Activated CD4-positive, alpha-beta T cell treated with anti-CD3 and anti-CD28 coated beads, Interleukin-2, amount 50 U/mL, for 48 hours (primary cell): Measurements from ENCODE around the gene KRTAP10-8.
A peak's percentile ranks its signal among the peaks of the same experiment; 100 is the strongest.
"Not testable (repeated sequence)": the region's sequence is repeated elsewhere in the genome, so short reads cannot be mapped to it uniquely, and the experiment has no call there.

Experiments
- DNase-seq, 2 experiments: peaks; one replicate each; pipeline ENCODE4 v3.0.0-alpha.2; 2020

Gene KRTAP10-8

DNA sequence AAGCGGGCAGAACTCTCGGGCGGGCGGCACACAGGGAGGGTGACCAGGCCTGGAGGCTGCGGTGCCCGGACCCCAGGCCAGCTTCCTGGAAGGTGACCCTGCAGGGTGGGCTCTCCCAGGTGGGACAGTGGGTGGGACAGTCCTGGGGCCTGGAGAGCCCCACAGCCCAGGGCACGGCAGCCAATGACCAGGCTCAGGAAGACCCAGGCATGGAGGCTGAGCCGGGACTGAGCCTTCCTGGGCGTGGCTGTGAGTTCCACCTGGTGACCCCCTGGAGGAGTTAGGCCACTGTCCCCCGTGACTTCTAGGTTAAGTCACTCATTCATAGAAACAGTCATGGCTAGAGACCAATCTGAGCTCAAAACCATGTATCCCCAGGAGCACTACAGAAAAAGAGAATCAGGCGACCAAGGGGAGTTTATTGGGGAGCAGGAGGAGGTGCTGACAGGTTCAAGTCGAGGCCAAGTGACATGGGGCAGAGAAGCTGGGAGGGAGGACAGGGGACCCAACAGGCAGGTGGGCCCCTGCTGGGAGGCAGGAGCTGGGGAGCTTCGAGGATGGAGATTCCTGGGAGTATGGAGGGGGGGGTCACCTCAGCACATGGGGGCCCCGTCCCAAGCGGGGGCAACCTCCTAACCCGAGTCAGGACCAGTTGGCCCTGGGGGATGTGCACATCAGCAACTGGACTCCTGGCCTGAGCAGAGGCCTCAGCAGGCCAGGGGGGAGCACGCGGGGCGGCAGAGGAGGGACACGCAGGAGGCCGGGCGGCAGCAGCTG, 32.6 kb upstream of the KRTAP10-8 start:
- DNase-seq: no peak

DNA sequence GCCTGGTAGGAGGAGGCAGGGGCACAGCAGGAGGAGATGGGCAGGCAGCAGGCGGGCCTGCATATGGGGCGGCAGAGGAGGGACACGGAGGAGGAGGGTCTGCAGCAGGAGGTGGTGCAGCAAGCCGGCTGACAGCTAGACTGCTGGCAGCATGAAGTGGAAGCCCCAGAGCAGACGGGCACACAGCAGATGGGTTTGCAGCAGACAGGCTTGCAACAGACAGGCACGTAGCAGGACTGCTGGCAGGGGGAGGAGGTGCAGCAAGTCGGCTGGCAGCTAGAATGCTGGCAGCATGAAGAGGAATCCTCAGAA, 32.1 kb upstream of the KRTAP10-8 start:
- no peak for DNase-seq

DNA sequence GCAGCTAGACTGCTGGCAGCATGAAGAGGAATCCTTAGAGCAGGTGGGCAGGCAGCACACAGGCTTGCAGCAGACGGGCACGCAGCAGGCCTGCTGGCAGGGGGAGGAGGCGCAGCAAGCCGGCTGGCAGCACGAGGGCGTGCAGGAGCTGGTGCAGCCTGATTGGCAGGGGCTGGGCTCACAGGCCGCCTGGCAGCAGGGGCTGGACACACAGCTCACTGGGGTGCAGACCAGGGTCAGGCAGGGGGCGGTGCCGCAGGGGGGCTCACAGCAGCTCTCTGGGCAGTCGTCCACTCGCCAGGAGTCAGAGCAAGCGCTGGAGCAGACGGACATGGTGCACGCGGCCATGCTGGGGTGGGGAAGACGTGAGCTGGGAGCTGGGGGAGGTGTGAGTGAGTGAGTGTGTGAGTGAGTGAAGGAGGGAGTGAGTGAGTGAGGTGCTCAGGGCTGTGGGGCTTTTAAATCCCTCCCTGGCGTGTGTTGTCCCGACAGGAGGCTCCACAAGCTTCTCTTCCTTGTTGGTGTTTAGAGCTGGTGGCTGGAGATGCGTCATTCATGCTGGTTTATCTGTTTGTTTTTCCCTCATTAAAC, 31.6 kb upstream of the KRTAP10-8 start, which contains the start of gene KRTAP10-5:
Gene KRTAP10-5, minus strand, starts transcription at position 374 of the 591 bp plus-strand sequence. Its CDS starts 26 bp downstream, at position 348.
- not testable (repeated sequence) for DNase-seq

DNA sequence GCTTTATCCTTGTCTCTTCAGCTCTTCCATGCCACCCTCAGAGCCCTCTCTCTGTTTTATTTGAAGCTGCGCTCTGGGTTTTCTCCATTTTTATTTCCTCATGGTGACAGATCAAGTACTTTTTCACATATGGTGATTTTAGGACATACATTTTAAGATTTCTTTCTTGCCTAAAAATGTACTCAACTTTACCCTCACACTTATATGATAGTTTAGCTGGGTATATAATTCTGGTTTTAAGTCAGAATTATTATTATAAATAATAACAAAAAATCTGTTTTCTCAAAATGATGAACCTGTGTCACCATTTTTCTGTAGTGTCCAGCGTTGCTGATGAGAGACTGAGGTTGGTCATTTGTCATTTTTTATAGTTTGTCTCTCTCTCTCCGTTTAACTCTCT, 30.7 kb upstream of the KRTAP10-8 start:
- no peak for DNase-seq

DNA sequence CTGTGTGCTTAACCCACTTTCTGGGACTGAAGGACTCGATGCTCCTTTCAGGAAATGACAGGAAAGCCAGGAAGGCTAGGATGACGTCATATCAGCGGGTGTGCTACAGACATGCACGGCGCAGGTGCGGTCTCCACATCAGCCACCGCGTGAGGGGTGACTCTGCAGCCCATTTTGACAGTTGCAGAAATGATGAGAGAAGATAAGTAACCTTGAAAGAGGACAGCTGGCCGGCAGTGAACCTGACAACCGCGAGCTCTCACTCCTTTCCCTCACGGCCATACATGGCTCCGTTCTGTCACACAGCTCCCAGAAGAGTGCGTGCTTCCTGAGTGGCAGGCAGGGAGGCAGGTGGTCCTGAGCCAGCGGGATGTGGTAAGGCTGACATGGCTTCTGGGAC, 29.8 kb upstream of the KRTAP10-8 start:
- DNase-seq: no peak

DNA sequence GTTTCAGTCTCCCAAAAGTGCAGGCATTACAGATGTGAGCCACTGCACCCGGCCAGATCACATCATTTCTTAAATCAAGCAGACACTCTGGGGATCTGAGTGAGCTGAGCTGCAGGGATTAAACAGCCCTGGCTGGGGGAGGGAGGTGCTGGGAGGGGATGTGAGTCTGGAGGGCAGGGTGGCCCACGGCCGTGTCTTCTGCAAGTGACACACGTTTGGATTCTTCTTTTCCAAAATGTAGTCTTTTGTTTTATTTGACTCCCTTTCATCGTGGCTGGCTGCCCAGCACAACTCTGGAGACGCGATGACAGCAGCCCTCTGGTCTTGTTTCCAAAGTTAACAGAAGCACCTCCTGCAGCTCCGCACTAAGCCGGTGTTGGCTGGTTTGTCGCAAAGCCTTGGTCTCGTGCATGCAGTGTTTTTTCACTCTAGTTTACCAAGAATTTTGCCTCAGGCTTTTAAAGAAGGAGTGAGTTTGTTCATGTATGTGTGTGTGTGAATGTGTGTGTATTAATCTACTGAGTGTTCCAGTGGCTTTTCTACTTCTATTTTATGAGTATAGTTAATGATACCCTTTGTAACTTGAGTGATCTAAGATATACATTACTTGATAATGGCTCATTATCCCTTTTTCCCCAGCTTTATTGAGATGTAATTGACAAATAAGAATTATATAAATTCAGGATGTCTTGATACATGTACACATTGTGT, 28.6 kb upstream of the KRTAP10-8 start:
- DNase-seq: no peak

DNA sequence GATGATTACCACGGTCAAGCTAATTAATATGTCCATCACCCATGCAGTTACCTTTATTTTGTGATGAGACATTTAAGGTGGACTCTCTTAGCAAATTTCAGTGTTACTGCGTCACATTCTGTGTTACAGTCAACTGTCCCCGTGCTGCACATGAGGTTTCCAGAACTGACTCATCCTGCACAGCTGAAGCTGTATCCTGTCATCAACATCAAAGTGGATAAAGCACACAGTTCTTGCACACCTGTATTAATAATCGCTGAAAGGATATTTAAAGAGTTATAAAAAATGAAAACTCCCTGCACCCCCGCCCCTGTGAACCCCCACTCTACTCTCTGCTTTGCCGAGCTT, 28.1 kb upstream of the KRTAP10-8 start:
- DNase-seq: peak; percentile 23 to 49

DNA sequence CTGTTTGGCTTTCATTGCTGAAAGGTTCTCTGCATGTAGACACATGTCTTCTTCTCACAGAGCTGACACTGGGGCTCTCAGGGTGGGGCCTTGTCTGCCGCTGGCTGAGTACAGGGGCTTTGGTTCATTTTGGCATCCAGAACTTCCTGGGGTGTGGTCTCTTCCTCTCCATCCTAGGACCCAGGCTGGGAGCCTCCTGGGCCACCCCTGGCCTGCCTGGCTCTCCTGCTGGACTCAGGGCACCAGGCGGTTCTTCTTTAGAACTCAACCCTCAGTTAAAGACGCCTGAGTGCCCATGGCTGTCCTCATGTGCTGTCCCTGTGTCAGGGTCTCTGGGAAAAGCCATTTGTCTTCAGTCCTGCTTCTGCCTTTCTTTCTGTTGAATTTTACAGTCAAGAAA, 26.0 kb upstream of the KRTAP10-8 start:
- no peak for DNase-seq

DNA sequence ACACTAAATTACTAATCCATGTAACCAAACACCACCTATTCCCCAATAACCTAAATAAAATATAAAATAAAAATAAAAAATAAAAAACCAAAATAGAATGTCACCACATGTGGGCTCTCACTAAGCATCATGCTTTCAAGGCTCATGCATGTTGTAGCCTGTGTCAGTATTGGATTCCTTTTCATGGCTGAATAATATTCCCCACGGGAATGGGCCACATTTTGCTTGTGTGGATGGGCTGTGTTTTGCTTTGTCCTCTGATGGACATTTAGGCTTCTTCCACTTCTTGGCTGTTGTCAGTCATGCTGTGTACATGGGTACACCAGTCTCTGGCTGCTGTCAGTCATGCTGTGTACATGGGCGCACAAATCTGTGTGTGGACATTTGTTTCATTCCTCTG, 22.8 kb upstream of the KRTAP10-8 start:
- DNase-seq: no peak

DNA sequence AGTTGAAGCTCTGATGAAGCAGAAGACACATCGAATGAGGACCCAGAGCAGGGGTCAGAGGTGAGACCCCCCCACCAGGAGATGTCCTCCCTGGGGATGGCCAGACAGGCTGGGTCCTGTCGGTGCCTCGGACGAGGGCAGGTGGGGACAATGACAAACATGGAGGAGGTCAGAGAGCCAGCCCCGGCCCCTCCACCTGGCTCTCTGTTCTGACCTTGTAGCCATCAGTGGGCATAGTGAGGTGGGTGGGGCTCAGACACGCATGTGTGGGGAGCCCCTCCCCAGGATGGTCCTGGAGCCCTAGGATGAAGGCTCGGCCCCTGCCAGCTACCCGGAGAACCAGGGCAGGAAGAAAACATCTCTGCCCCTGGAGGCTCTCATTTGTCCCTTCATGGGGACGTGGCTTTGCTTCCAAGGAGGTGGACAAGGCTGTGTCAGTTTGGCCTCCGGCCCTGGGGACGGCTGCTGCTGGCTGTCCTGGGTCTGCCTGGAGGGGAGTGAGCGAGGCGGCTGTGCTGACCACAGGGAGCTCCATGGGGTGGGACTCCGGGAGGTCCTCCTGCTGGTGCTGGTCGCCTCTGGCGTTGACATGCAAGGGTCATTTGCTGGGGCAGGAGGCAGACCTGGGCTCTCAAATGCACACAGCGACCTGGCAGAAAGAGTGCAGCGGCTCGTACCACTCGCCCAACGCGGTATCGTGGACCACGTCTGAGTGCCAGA, 22.1 kb upstream of the KRTAP10-8 start:
- no peak for DNase-seq

DNA sequence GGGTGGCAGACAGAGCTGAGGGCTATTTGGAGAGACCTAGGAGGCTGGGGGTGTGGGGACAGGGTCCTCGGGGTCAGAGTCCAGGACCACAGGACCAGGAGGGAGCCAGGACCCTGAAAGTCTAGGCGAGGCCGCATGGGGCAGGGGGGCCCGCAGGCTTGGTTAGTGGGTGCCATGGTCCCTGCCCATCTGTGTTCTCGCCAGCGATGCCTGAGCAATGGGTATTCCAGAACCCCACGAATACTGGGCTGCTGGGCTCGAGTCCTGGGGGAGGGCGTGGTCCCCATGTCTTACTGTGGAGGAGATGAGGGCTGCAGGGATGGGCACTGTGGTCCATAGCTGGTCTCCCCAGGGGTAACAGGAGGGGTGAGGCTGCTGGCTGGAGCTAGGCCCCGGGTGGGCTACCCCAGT, 21.6 kb upstream of the KRTAP10-8 start:
- DNase-seq: no peak

DNA sequence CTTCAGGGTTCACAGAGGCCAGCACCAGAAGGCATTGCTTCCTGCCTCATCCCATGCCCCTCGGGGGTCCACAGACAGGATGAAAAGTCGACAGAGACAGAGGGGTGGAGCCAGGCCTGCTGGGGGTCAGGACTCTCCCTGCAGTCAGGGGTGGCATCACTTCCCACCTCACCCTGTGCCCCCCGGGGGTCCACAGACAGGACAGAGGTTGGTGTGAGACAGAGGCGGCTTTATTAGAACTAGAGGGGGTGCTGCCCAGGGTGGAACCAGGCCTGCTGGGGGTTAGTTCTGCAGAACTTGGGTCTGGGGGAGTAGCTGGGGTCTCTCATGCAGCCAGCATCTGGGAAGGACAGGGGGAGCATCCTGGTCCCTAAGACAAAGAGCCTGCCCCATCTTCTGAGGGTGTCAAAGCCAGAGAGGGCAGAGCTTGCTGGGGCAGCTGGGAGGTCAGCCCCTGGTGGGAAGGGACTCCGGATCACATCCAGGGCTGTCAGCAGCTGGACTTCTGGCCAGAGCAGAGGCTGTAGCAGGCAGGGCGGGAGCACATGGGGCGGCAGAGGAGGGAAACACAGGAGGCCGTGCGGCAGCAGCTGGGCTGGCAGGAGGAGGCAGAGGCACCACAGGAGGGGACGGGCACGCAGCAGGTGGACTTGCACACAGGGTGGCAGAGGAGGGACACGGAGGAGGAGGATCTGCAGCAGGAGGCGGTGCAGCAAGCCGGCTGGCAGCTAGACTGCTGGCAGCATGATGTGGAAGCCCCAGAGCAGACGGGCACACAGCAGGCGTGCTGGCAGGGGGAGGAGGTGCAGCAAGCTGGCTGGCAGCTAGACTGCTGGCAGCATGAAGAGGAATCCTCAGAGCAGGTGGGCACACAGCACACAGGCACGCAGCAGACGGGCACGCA, 20.7 kb upstream of the KRTAP10-8 start:
- not testable (repeated sequence) for DNase-seq

DNA sequence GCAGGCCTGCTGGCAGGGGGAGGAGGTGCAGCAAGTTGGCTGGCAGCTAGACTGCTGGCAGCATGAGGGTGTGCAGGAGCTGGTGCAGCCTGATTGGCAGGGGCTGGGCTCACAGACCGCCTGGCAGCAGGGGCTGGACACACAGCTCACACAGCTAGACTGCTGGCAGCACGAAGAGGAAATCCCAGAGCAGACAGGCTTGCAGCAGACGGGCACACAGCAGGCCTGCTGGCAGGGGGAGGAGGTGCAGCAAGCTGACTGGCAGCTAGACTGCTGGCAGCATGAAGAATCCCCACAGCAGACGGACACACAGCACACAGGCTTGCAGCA, 20.1 kb upstream of the KRTAP10-8 start:
- DNase-seq: not testable (repeated sequence)

DNA sequence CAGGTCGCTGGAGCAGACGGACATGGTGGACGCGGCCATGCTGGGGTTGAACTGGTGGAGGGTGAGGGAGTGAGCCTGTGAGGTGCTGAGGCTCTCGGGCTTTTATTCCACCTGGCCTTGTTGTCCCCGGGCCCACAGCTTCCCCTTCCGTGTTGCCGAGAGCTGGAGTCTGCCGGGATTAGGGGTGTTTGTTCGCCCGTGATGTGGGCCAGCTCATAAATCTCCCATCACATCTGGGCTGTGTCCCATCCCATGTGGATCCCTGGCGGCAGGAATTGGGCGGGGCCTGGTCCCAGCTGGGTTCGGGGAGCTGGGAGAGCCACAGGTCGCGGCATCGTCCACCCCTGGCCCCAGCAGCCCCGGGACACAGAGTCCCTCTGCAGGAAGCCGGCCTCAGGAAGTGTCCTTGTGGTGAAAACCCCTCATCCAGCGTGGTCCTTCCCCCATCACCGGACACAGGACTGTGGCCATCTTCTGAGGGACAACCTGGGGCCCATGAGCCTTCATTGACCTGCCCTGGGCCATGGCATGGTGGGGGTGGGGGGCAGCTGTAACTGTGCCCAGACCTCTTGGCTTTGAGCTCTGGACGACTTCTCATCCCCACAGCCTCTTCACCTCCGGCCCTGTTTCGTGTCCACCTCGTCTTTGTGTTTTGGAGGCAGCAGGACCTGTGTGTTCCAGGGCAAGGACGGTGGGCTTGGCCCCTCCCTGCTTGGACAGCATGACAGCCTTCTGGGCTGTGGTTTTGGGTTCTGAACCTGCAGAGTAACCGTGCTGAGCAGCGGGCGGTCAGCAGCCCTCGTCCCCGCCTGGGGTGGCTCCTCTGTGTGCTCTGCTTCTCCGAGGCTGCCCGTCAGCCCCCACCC, 19.2 kb upstream of the KRTAP10-8 start, which contains the start of gene KRTAP10-6:
Gene KRTAP10-6, minus strand, starts transcription at position 60 of the 866 bp plus-strand sequence. Its CDS starts 21 bp downstream, at position 39.
- no peak for DNase-seq

DNA sequence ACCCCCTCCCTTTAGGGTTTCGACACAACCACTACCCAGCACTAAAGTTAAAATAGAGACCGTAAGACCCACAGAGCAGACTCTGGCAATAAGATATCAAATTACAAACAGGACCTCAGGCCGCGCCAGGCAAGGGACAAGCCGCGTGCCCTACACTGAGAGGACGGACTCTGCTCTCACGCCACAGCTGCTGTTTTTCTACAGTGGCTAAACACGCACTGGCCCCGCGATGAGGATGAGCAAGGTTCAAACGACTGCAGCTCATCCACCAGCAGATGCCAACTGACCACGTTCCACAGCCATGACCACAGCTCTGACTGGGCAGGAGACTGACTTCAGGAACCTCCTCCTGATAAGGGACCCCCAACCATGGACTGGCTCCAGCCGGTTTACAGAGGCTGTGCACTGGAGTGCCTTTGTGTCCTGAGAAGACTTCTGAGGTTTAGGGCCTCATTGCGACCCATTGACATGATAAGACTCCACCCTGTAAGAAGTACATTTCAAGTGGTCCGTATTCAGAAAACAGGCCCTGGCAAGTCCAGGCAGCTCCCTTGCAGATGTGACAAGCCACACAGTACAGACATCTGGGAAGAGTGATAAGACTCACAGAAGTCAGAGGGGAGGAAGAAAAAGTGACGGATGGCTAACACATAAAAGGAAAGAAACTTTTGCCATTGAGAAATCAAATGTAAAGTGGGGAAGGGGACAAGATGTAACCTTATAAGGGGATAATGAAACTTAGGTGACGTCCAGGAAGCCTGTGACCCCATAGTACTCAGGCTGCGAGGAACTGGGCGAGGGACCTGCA, 18.1 kb upstream of the KRTAP10-8 start:
- no peak for DNase-seq

DNA sequence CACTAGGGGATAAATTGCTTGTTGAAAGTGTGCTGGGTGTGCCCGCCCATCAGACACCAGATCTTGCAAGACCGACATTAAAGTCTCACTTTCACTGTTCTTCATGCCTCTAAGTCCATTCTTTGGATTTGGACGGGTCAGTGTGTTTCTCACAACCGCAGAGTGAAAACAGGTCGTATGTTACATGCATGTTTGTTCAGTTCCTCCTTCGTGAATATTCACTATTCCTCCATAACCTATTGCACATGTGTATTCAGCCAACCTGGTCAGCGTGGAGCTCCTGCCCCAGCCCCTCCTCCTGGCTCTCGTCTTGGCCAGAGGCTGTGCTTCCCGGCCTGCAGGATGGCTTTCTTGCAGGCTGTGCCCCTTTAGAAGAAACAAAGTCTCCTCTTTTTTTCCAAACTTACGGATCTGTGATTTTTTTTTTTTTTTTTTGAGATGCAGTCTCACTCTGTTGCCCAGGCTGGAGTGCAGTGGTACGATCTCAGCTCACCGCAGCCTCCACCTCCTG, 17.4 kb upstream of the KRTAP10-8 start:
- DNase-seq: no peak

DNA sequence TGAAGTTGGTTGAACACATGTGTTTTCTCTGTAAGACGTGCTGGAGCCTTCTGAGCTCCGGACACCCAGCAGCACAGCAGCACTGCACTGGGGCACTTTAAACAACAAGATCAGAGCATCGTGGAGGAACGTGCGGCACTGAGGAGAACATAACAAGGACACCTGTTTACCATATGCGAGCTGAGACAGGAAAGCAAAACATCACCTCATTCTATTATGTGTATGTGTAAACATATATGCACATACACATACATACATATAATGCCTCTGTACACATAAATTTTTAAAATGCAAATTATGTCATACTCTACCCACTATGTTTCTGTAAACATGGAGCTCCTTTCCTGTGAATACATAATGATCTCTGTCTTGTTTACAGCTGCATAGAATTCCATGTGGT, 16.4 kb upstream of the KRTAP10-8 start:
- DNase-seq: no peak

DNA sequence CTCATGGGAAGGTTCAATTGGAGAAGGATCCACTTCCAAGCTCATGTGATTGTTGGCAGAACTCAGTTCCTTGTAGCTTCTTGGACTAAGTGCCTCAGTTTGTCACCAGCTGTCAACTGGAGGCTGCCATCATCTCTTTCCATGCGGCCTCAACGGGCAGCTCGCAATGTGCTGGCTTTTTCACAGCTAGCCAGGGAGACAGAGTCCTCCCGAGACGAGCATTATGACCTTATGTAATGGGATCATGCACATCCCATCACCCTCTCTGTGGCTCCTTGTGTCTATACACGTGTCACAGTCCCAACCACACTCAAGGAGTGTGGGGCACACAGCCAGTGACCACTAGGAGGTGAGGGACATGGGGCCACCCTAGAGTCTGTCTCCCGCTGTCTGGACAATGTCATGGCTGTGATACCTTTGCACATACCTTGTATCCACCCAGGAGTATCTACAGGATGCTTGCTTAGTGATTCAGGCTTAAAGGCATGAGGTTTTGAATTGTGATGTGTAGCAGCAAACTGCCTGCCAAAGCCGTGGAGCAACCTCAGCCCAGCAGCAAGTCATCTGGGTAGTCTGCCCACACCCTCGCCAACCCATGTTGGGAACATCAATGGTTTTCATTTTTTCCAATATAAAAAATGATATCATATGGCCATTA, 15.7 kb upstream of the KRTAP10-8 start:
- DNase-seq: no peak

DNA sequence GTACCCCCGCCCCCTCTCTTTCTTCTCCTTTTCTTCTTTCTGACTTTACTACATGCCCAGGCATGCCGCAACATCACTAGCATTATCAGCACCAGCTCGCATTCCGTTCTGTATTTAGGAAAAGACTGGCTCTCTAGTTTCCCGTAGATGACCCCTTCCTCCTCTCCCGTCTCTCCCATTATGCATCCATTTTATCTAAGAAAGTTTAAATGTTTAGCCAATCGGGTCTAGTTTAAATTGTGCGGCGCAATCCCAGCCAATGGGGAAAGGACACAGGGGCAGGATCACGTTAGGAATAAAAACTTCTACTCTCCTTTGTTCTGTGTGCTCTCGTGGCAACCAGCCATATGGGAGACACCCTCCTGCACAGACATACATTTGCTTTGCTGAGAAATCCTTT, 13.8 kb upstream of the KRTAP10-8 start:
- DNase-seq: no peak
